Suprapubic skin (tissue), 4 donors: ENCODE results near the gene CCDC60.

Experiments used
- CTCF ChIP-seq, 2 donors: fragments of 200-600 bp in 1 of 2; fragments of 450-650 bp in 1 of 2; sonication (generic) in 1 of 2; IDR thresholded peaks; one replicate each; pipeline ENCODE4 v1.5.1; 2016 to 2019; ENCODE audit warnings: antibody characterized with exemption in 2 of 2, mild to moderate bottlenecking in 1 of 2, moderate library complexity in 1 of 2
- POLR2A ChIP-seq, 2 donors: fragments of 450-650 bp; IDR thresholded peaks; one replicate each; pipeline ENCODE4 v1.6.1; 2017; ENCODE audit warnings: antibody characterized with exemption in 2 of 2, mild to moderate bottlenecking in 2 of 2, moderate library complexity in 2 of 2
- POLR2AphosphoS5 ChIP-seq, 3 donors: sonication (generic); formaldehyde crosslinking; IDR thresholded peaks; one replicate each; pipeline ENCODE4 v1.6.1; 2017; ENCODE audit warnings: antibody characterized with exemption in 3 of 3

GRCh38 chr12:119343130-119343529 is 8.6 kb downstream of the CCDC60 start:
- TF ChIP-seq CTCF (IDR thresholded peaks at IDR 0.05) = no peak
- TF ChIP-seq POLR2AphosphoS5 (IDR thresholded peaks at IDR 0.05) = no peak
- TF ChIP-seq POLR2A (IDR thresholded peaks at IDR 0.05) = no peak
